Gastroesophageal sphincter (tissue), 4 donors: Measurements from ENCODE around the gene BCL2L12. TPM values are rescaled to one million over a fixed set of nuclear protein-coding genes. Genes with fewer than 3 reads are reported as not detected.

Experiments used
- ATAC-seq: fragments of 150-250 bp; one replicate; pipeline ENCODE4 v1.9.1; 2016; ENCODE audit warnings: mild to moderate bottlenecking, moderate library complexity
- H3K27ac ChIP-seq, 4 donors: fragments of 200-600 bp; sonication (generic) in 3 of 4; 1 replicate in 3 of 4; 2 replicates in 1 of 4; pipeline ENCODE4 v1.5.1; 2016 to 2019
- H3K27me3 ChIP-seq: fragments of 200-600 bp; sonication (generic); one replicate; pipeline ENCODE4 v1.5.1; 2019
- H3K36me3 ChIP-seq, 2 donors: fragments of 200-600 bp; sonication (generic); one replicate each; pipeline ENCODE4 v1.5.1; 2019; ENCODE audit warnings: control low read depth in 1 of 2
- H3K4me1 ChIP-seq, 3 donors: fragments of 200-600 bp; sonication (generic); 1 replicate in 2 of 3; 2 replicates in 1 of 3; pipeline ENCODE4 v1.5.1; 2016 to 2019; ENCODE audit warnings: control low read depth in 2 of 3
- H3K4me3 ChIP-seq, 2 donors: fragments of 200-600 bp; sonication (generic); one replicate each; pipeline ENCODE4 v1.5.1; 2019; ENCODE audit warnings: mild to moderate bottlenecking in 1 of 2, moderate library complexity in 1 of 2
- H3K9me3 ChIP-seq, 3 donors: fragments of 200-600 bp; sonication (generic); one replicate each; pipeline ENCODE4 v1.5.1; 2017 to 2019; ENCODE audit warnings: control low read depth in 2 of 3
- EP300 ChIP-seq: sonication (generic); formaldehyde crosslinking; IDR thresholded peaks from one replicate; pipeline ENCODE4 v1.6.1; 2017; ENCODE audit warnings: antibody characterized with exemption, mild to moderate bottlenecking
- POLR2A ChIP-seq, 2 donors: fragments of 450-650 bp; IDR thresholded peaks; one replicate each; pipeline ENCODE4 v1.6.1; 2017; ENCODE audit warnings: antibody characterized with exemption in 2 of 2, mild to moderate bottlenecking in 2 of 2, moderate library complexity in 1 of 2
- POLR2AphosphoS5 ChIP-seq: sonication (generic); formaldehyde crosslinking; IDR thresholded peaks from one replicate; pipeline ENCODE4 v1.6.1; 2017; ENCODE audit warnings: antibody characterized with exemption
- WGBS, 2 donors: methylation state at CpG; one replicate each; pipeline ENCODE4 v1.1.5; 2018; ENCODE audit warnings: low coverage in 1 of 2; 5-methylcytosine and 5-hydroxymethylcytosine counted together
- total RNA-seq, 4 donors: library from RNA; depleted of rRNA; stranded (reverse); fragments of >200 nt; gene quantifications; one replicate each; pipeline ENCODE4 v1.1.0, GENCODE V29; 2016
- TF ChIP-seq, protein P1 (sequence below), 4 experiments: fragments of 200-600 bp in 2 of 4; fragments of 450-650 bp in 2 of 4; sonication (generic) in 1 of 4; IDR thresholded peaks; one replicate each; pipeline ENCODE4 v1.5.1; 2017 to 2019; ENCODE audit warnings: antibody characterized with exemption in 4 of 4, mild to moderate bottlenecking in 2 of 4, moderate library complexity in 2 of 4

Gene BCL2L12
- total RNA-seq, 4 donors from 2014 or later, result 3.3 to 7.9 (median 6.4) TPM

DNA sequence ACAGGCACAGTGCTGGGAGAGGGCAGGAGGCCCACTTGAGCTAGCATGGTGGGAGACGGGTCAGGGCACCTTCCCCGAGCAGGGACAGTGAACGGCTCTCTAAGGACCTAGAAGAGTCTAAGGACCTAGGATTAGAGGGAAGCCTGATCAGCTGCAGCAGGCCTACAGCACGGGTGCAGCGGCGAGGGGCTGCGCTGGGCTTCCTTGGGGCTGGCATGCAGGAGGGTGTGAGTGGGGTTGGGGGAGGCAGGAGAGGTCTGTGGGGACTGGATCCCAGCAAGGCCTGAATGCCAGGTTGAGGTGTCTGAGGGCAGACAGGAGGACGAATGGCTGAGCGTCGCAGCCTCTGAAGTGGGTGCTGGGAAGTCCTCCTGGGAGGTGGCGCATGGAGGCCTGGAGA lies 20.1 kb upstream of the BCL2L12 start:
- H3K27me3 ChIP-seq, result no peaks in the 10 kb centered on the region
- H3K4me3 ChIP-seq, result no peak overlapping the region
- peaks cover 0 to 52% (median 25%) of the 10 kb centered on the region in 3 donors for H3K4me1 ChIP-seq
- 89% methylated on average over 6 of the region's 11 CpGs; no CpG with 5 or more reads in 1 of the 2 donors for WGBS, 2 donors
- peaks cover 0 to 59% of the 10 kb centered on the region in 2 donors for H3K36me3 ChIP-seq
- ATAC-seq, result no peak
- no peaks in the 10 kb centered on the region for H3K9me3 ChIP-seq
- TF ChIP-seq POLR2AphosphoS5 (no peak), EP300 (no peak), POLR2A (IDR thresholded peaks at IDR 0.05) (no peak)
- TF ChIP-seq, protein P1, sequence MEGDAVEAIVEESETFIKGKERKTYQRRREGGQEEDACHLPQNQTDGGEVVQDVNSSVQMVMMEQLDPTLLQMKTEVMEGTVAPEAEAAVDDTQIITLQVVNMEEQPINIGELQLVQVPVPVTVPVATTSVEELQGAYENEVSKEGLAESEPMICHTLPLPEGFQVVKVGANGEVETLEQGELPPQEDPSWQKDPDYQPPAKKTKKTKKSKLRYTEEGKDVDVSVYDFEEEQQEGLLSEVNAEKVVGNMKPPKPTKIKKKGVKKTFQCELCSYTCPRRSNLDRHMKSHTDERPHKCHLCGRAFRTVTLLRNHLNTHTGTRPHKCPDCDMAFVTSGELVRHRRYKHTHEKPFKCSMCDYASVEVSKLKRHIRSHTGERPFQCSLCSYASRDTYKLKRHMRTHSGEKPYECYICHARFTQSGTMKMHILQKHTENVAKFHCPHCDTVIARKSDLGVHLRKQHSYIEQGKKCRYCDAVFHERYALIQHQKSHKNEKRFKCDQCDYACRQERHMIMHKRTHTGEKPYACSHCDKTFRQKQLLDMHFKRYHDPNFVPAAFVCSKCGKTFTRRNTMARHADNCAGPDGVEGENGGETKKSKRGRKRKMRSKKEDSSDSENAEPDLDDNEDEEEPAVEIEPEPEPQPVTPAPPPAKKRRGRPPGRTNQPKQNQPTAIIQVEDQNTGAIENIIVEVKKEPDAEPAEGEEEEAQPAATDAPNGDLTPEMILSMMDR (IDR thresholded peaks at IDR 0.05), result no peak
- no peak overlapping the region for H3K27ac ChIP-seq

DNA sequence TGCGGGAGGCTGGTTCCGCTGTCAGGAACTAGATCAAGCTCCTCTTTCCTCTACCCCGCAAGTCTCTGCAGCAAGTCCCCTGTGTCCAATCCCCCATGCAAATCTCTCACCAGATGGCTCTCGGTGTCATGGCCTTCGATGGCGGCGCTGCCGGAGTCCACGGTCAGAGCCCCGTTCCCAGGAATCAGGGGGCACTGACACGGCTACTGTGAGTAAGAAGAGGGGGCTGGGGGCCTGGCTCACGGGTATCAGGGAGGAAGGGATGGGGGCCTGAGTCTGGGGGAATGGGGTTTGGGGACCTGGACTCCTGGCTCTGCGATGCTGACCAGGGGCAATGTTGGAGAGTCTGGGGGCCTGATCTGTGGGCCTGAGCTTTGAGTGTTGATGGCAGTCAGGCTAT lies 19.7 kb upstream of the BCL2L12 start:
- TF ChIP-seq POLR2AphosphoS5, result no peak
- no peak for TF ChIP-seq EP300
- no peak for TF ChIP-seq POLR2A (IDR thresholded peaks at IDR 0.05)
- TF ChIP-seq, protein P1 (IDR thresholded peaks at IDR 0.05), result no peak
- H3K9me3 ChIP-seq, result no peaks in the 10 kb centered on the region
- no peak overlapping the region for H3K27ac ChIP-seq
- H3K4me3 ChIP-seq, result no peak overlapping the region
- ATAC-seq, result no peak
- H3K36me3 ChIP-seq, result peaks cover 0 to 63% of the 10 kb centered on the region in 2 donors
- H3K4me1 ChIP-seq, result peaks cover 0 to 49% (median 25%) of the 10 kb centered on the region in 3 donors
- no peaks in the 10 kb centered on the region for H3K27me3 ChIP-seq
- WGBS, 2 donors, result 77% methylated on average over 4 of the region's 13 CpGs; no CpG with 5 or more reads in 1 of the 2 donors

DNA sequence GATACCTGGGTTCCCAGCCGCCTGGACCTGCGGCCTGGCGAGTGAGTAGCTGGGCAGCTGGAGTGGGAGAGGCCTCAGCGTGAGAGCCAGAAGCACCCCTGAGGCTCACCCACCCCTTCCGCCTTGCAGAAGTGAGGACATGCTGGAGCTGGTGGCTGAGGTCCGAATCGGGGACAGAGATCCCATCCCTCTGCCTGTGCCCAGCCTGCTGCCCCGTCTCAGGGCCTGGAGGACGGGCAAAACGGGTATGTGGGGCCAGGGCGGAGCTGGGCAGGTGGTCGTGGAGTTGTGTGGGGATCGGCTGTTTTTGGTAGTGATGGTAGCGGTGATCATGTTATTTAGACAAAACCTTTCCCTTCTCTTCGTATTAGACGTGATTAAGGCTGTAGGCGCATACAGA lies 19.1 kb upstream of the BCL2L12 start:
- Histone ChIP-seq H3K36me3 (peaks cover 0 to 69% of the 10 kb centered on the region in 2 donors), H3K4me3 (no peak overlapping the region), H3K27ac (no peak overlapping the region), H3K9me3 (no peaks in the 10 kb centered on the region), H3K4me1 (peaks cover 0 to 43% (median 25%) of the 10 kb centered on the region in 3 donors), H3K27me3 (no peaks in the 10 kb centered on the region)
- TF ChIP-seq EP300 (no peak), POLR2A (IDR thresholded peaks at IDR 0.05) (no peak), POLR2AphosphoS5 (no peak)
- TF ChIP-seq, protein P1 (IDR thresholded peaks at IDR 0.05), result no peak
- ATAC-seq, result no peak
- no CpG with 5 or more reads among the region's 17 CpGs for WGBS, 2 donors

DNA sequence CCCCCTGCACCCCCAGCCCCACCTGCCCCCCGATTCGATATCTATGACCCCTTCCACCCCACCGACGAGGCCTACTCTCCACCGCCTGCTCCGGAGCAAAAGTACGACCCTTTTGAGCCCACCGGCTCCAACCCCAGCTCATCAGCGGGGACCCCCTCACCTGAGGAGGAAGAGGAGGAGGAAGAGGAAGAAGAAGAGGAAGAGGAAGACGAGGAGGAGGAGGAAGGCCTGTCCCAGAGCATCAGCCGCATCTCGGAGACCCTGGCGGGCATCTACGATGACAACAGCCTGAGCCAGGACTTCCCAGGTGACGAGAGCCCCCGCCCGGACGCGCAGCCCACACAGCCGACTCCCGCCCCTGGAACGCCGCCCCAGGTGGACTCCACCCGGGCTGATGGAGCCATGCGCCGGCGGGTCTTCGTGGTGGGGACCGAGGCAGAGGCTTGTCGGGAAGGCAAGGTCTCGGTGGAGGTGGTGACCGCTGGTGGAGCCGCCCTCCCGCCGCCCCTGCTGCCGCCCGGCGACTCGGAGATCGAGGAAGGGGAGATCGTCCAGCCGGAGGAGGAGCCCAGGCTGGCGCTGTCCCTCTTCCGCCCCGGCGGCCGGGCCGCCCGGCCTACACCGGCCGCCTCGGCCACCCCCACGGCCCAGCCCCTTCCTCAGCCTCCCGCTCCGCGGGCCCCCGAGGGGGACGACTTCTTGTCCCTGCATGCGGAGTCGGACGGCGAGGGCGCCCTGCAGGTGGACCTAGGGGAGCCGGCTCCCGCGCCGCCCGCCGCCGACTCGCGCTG lies 14.5 kb upstream of the BCL2L12 start:
- TF ChIP-seq, protein P1 (IDR thresholded peaks at IDR 0.05), result no peak
- TF ChIP-seq POLR2A (IDR thresholded peaks at IDR 0.05) (no peak), EP300 (no peak), POLR2AphosphoS5 (no peak)
- peaks cover 0 to 6% (median 0%) of the 10 kb centered on the region in 3 donors for H3K4me1 ChIP-seq
- H3K9me3 ChIP-seq, result no peaks in the 10 kb centered on the region
- H3K36me3 ChIP-seq, result peaks cover 0 to 100% of the 10 kb centered on the region in 2 donors
- WGBS, 2 donors, result no CpG with 5 or more reads among the region's 72 CpGs
- H3K27ac ChIP-seq, result no peak overlapping the region
- no peak for ATAC-seq
- H3K4me3 ChIP-seq, result no peak overlapping the region
- no peaks in the 10 kb centered on the region for H3K27me3 ChIP-seq
